LNCaP clone FGC (cell line): ENCODE measurements around the gene SUN2.

Experiments
- DNase-seq: peaks from one replicate; pipeline ENCODE4 v3.0.0-alpha.2; 2011; ENCODE audit warnings: low read depth
- H3K4me3 ChIP-seq: 2 replicates; pipeline ENCODE4 v1.5.1; 2011; ENCODE audit warnings: mild to moderate bottlenecking, low read depth, low read length, control low read depth
- TF ChIP-seq, protein P1 (sequence below): IDR thresholded peaks from 2 replicates; pipeline ENCODE4 v1.5.1; 2012; ENCODE audit warnings: mild to moderate bottlenecking; ENCODE audit not compliant: control insufficient read depth, insufficient read depth; ENCODE audit errors: extremely low read depth

SUN2 gene

DNA sequence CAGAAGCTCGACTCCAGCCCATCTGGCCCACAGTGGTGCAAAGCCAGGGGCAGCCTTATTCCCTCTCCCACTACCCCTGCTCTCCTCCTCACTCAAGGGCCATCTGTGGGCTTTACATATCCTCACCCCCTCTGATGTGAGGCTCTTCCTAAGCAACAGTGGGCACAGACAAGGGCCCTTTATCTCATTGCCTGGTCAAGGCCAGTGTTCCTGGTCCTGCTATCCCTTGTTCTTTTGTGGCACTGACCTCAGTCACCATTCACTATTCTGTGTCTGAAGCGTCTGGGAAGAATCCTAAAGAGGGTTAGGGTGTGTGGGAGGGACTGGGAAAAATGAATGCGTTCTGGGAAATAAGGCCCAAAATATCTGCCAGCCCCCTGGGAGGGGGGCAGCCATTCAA, 30.8 kb upstream of the SUN2 start:
- no peak overlapping the region for H3K4me3 ChIP-seq
- TF ChIP-seq, protein P1, sequence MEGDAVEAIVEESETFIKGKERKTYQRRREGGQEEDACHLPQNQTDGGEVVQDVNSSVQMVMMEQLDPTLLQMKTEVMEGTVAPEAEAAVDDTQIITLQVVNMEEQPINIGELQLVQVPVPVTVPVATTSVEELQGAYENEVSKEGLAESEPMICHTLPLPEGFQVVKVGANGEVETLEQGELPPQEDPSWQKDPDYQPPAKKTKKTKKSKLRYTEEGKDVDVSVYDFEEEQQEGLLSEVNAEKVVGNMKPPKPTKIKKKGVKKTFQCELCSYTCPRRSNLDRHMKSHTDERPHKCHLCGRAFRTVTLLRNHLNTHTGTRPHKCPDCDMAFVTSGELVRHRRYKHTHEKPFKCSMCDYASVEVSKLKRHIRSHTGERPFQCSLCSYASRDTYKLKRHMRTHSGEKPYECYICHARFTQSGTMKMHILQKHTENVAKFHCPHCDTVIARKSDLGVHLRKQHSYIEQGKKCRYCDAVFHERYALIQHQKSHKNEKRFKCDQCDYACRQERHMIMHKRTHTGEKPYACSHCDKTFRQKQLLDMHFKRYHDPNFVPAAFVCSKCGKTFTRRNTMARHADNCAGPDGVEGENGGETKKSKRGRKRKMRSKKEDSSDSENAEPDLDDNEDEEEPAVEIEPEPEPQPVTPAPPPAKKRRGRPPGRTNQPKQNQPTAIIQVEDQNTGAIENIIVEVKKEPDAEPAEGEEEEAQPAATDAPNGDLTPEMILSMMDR = no peak
- no peak for DNase-seq

DNA sequence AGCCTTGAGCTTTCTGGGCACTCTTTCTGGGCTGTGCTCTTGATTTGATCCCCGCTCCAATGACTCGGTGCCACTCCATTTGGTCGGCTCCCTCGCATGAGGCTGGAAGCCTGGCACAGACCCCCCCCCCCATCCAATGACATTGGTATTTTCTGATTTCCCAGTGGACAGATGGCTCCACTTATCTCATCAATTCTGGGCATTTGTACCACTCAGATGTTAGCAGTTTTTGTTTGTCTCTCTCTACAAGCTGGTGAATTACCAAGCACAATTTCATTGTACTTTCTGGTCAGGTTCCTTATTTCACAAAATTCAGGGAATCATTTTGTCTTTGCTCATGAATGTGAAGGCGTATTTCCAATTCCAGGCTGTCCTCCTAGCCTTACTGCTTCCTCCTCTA, 29.1 kb upstream of the SUN2 start:
- no peak overlapping the region for H3K4me3 ChIP-seq
- DNase-seq = no peak
- TF ChIP-seq, protein P1 = no peak

DNA sequence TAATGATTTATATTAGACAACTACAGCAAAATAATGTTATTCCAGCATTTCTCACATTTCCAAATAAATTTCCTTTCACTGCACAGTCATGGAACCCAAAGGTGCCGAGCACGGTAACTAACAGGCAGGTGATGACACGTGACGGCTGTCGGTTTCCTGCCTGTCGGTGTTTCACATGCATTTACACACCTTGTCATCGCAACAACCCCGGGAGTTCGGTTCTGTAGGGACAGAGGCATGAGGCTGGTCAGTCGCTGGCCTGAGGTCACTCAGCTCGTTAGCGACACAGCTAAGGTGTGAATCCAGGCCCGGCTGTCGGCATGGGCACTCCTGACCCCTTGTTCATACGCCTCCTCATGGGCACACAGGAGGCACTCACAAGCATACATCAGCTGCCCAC, 28.2 kb upstream of the SUN2 start:
- H3K4me3 ChIP-seq = no peak overlapping the region
- DNase-seq = no peak
- TF ChIP-seq, protein P1 = no peak

DNA sequence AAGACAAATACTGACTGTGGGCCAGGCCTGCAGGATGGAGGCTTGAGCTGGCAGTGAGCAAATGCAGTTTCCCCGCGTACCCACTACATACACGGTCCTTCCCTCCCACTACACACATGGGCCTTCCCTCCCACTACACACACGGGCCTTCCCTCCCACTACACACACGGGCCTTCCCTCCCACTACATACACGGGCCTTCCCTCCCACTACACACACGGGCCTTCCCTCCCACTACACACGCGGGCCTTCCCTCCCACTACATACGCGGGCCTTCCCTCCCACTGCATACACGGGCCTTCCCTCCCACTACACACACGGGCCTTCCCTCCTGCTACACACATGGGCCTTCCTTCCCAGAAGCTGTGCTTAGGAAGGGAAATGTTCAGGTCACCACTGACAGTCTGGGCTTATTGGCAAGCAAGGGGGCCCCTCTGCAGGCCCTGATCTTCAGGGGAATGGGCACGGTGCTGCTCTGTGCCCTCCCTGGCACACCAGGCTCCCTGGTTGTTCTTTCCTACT, 27.4 kb upstream of the SUN2 start:
- no peak for DNase-seq
- TF ChIP-seq, protein P1 = no peak
- H3K4me3 ChIP-seq = no peak overlapping the region

DNA sequence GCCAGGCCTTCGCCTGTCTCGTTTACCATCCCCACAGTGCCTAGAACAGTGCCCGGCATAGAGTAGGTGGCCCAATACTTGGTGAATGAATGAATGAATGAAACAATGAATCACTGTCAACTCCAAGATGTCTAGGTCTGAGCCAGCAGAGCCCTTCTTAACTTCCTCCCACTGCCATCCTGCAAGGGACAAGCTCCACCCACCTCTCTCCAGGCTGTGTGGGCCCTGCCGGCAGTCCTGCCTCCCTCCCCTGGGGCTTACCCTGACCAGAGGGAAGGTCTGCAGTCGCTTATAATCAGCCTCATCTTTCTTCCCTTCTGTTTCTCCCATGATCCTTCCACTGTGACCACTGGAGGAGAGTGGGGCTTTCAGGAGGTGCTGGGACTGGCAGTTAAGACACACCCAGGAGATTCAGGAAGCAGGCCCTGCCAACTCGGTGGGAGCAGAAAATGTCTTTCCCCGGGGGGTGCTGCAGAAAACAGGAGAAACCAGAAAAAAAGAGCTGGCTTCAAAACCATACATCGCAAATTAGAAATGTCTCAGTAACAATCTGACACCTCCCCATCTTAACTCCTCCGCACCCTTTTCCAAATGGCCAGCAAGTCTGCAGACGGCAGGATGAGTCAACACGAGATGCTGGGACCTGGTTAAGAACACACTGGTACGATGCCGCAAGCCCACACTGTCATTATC, 26.8 kb upstream of the SUN2 start:
- TF ChIP-seq, protein P1 = no peak
- no peak overlapping the region for H3K4me3 ChIP-seq
- DNase-seq = no peak

DNA sequence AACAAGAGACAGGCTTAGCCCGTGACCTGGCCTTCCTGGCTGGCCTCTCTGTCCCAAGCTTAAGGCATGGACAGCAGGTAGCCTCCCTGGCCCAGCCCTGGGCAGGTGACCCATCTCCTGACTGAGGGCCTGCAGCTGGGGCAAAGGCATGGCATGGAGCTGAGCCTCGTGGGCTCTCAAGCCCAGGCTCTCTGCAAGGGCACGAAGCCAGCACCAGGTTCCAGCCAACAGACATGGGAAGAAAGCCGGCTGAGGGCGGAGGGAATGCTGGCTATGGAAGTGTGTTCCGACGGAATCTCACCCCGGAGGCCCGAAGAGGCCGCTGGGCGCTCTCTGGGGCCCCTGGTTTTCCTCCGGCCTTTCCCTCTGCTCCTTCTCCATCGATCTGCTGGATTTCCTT, 25.2 kb upstream of the SUN2 start:
- no peak overlapping the region for H3K4me3 ChIP-seq
- TF ChIP-seq, protein P1 = no peak
- DNase-seq = no peak
